Hepatocyte (in vitro differentiated cells): ENCODE results near the gene GRK4.
"Not testable (repeated sequence)": the region's sequence is repeated elsewhere in the genome, so short reads cannot be mapped to it uniquely, and the experiment has no call there.

Source experiments
- CTCF ChIP-seq: fragments of 200-600 bp; sonication (generic); IDR thresholded peaks from 2 replicates; pipeline ENCODE4 v1.5.1; 2016; ENCODE audit warnings: antibody characterized with exemption, mild to moderate bottlenecking; ENCODE audit not compliant: poor library complexity
- EZH2 ChIP-seq: fragments of 200-600 bp; sonication (generic); IDR thresholded peaks from 2 replicates; pipeline ENCODE4 v1.6.1; 2016; ENCODE audit warnings: antibody characterized with exemption, mild to moderate bottlenecking, borderline replicate concordance
- EZH2phosphoT487 ChIP-seq: fragments of 200-600 bp; sonication (generic); IDR thresholded peaks from one replicate; pipeline ENCODE4 v1.6.1; 2018; ENCODE audit warnings: antibody characterized with exemption, mild to moderate bottlenecking, low read depth, moderate library complexity; ENCODE audit not compliant: unreplicated experiment, severe bottlenecking

- not testable (repeated sequence) for TF ChIP-seq CTCF, EZH2, EZH2phosphoT487
Measured at GRCh38 chr4:3051141-3051897, 87.9 kb downstream of the GRK4 start.
